Ishikawa (cell line): ENCODE measurements around the gene DGKQ.

Experiments used
- CEBPB ChIP-seq: IDR thresholded peaks from 2 replicates; pipeline ENCODE4 v1.6.1; 2012
- CREB1 ChIP-seq: IDR thresholded peaks from 2 replicates; pipeline ENCODE4 v1.6.1; 2012; ENCODE audit warnings: low read depth
- EGR1 ChIP-seq: IDR thresholded peaks from 2 replicates; pipeline ENCODE4 v1.6.1; 2012
- EP300 ChIP-seq: IDR thresholded peaks from 2 replicates; pipeline ENCODE4 v1.6.1; 2012; ENCODE audit warnings: borderline replicate concordance
- FOXM1 ChIP-seq: IDR thresholded peaks from 2 replicates; pipeline ENCODE4 v1.6.1; 2012; ENCODE audit warnings: low read depth, borderline replicate concordance
- MAX ChIP-seq: IDR thresholded peaks from 2 replicates; pipeline ENCODE4 v1.6.1; 2012
- NFIC ChIP-seq: IDR thresholded peaks from 2 replicates; pipeline ENCODE4 v1.6.1; 2012
- REST ChIP-seq: IDR thresholded peaks from 2 replicates; pipeline ENCODE4 v1.6.1; 2012; ENCODE audit warnings: low read depth, mild to moderate bottlenecking
- TAF1 ChIP-seq: IDR thresholded peaks from 2 replicates; pipeline ENCODE4 v1.6.1; 2012; ENCODE audit warnings: low read depth, mild to moderate bottlenecking
- TCF12 ChIP-seq: IDR thresholded peaks from 2 replicates; pipeline ENCODE4 v1.6.1; 2012; ENCODE audit warnings: low read depth
- TEAD4 ChIP-seq: IDR thresholded peaks from 2 replicates; pipeline ENCODE4 v1.6.1; 2012
- YY1 ChIP-seq: IDR thresholded peaks from 2 replicates; pipeline ENCODE4 v1.6.1; 2012; ENCODE audit warnings: low read depth
- ZBTB7A ChIP-seq: IDR thresholded peaks from 2 replicates; pipeline ENCODE4 v1.6.1; 2012; ENCODE audit warnings: low read depth

GRCh38 chr4:1011666-1012033, 38.3 kb upstream of the DGKQ start:
- TF ChIP-seq CREB1 (no peak), FOXM1 (no peak), EP300 (no peak), MAX (no peak), TEAD4 (no peak), TAF1 (no peak), NFIC (no peak), REST (no peak), TCF12 (no peak), ZBTB7A (no peak), YY1 (no peak), EGR1 (no peak), CEBPB (no peak)
